Liver (tissue), 9 donors: ENCODE measurements around the gene HYAL3. TPM values are rescaled to one million over a fixed set of nuclear protein-coding genes. Genes with fewer than 3 reads are reported as not detected.

Experiments
- DNase-seq: peaks from one replicate; pipeline ENCODE4 v3.0.0-alpha.2; 2017; ENCODE audit warnings: low spot score
- H3K27ac ChIP-seq, 2 donors: one replicate each; pipeline ENCODE4 v1.7.0; 2013; ENCODE audit warnings: inconsistent platforms in 2 of 2, low read length in 2 of 2, control low read depth in 1 of 2, low read depth in 1 of 2, mild to moderate bottlenecking in 1 of 2
- H3K27me3 ChIP-seq, 4 donors: one replicate each; pipeline versions ENCODE4 v1.6.1 to v1.7.0; 2013; ENCODE audit warnings: low read length in 3 of 4, inconsistent platforms in 1 of 4, mild to moderate bottlenecking in 1 of 4, moderate library complexity in 1 of 4; ENCODE audit not compliant: control insufficient read depth in 4 of 4, insufficient read depth in 4 of 4
- H3K36me3 ChIP-seq, 4 donors: one replicate each; pipeline versions ENCODE4 v1.6.1 to v1.7.0; 2013; ENCODE audit warnings: low read length in 3 of 4, mild to moderate bottlenecking in 3 of 4, low read depth in 1 of 4, moderate library complexity in 1 of 4; ENCODE audit not compliant: control insufficient read depth in 4 of 4, insufficient read depth in 3 of 4
- H3K4me1 ChIP-seq, 4 donors: one replicate each; pipeline versions ENCODE4 v1.6.1 to v1.7.0; 2013; ENCODE audit warnings: low read length in 3 of 4, mild to moderate bottlenecking in 3 of 4, moderate library complexity in 1 of 4; ENCODE audit not compliant: control insufficient read depth in 4 of 4, insufficient read depth in 4 of 4
- H3K4me3 ChIP-seq, 3 donors: one replicate each; pipeline versions ENCODE4 v1.6.1 to v1.7.0; 2013; ENCODE audit warnings: low read length in 3 of 3, control low read depth in 1 of 3, low read depth in 1 of 3, mild to moderate bottlenecking in 1 of 3
- H3K9ac ChIP-seq, 2 donors: one replicate each; pipeline ENCODE4 v1.7.0; 2013; ENCODE audit warnings: low read length in 2 of 2, mild to moderate bottlenecking in 2 of 2, moderate library complexity in 2 of 2, control low read depth in 1 of 2, low read depth in 1 of 2
- H3K9me3 ChIP-seq, 4 donors: one replicate each; pipeline versions ENCODE4 v1.6.1 to v1.7.0; 2013; ENCODE audit warnings: low read length in 3 of 4; ENCODE audit not compliant: control insufficient read depth in 4 of 4
- EGR1 ChIP-seq, 2 donors: IDR thresholded peaks; 2 replicates each; pipeline ENCODE4 v1.6.1; 2016 to 2018; ENCODE audit warnings: antibody characterized with exemption in 2 of 2, low read depth in 2 of 2
- FOXA1 ChIP-seq: IDR thresholded peaks from 2 replicates; pipeline ENCODE4 v1.6.1; 2016; ENCODE audit warnings: antibody characterized with exemption
- FOXA2 ChIP-seq: IDR thresholded peaks from 2 replicates; pipeline ENCODE4 v1.6.1; 2016; ENCODE audit warnings: antibody characterized with exemption
- GABPA ChIP-seq, 2 donors: IDR thresholded peaks in 1 of 2; conservative IDR thresholded peaks in 1 of 2; 2 replicates each; pipeline ENCODE4 v1.6.1; 2016; ENCODE audit warnings: antibody characterized with exemption in 2 of 2, mild to moderate bottlenecking in 1 of 2, moderate library complexity in 1 of 2
- HNF4G ChIP-seq: IDR thresholded peaks from 2 replicates; pipeline ENCODE4 v1.6.1; 2016; ENCODE audit warnings: antibody characterized with exemption
- NR2F2 ChIP-seq: IDR thresholded peaks from 2 replicates; pipeline ENCODE4 v1.6.1; 2016; ENCODE audit warnings: antibody characterized with exemption
- RAD21 ChIP-seq, 2 donors: IDR thresholded peaks; 2 replicates each; pipeline ENCODE4 v1.6.1; 2016; ENCODE audit warnings: antibody characterized with exemption in 2 of 2, mild to moderate bottlenecking in 2 of 2
- RXRA ChIP-seq, 2 donors: IDR thresholded peaks; 2 replicates each; pipeline ENCODE4 v1.6.1; 2017 to 2018; ENCODE audit warnings: antibody characterized with exemption in 2 of 2, mild to moderate bottlenecking in 1 of 2
- SP1 ChIP-seq: IDR thresholded peaks from 2 replicates; pipeline ENCODE4 v1.6.1; 2018; ENCODE audit warnings: antibody characterized with exemption, mild to moderate bottlenecking
- TAF1 ChIP-seq: conservative IDR thresholded peaks from 2 replicates; pipeline ENCODE4 v1.6.1; 2016; ENCODE audit warnings: antibody characterized with exemption, mild to moderate bottlenecking
- YY1 ChIP-seq: IDR thresholded peaks from 2 replicates; pipeline ENCODE4 v1.6.1; 2016; ENCODE audit warnings: antibody characterized with exemption, mild to moderate bottlenecking
- WGBS: extraction: QIAGEN DNeasy Blood & Tissue Kit; methylation state at CpG from one replicate; pipeline ENCODE4 v1.1.7; 2013; 5-methylcytosine and 5-hydroxymethylcytosine counted together
- polyA plus RNA-seq, 2 donors: library from polyadenylated mRNA; stranded (reverse) in 1 of 2; unstranded in 1 of 2; fragments of 200-250 nt in 1 of 2; fragments of >200 nt in 1 of 2; fragmentation: Nextera tagmentation in 1 of 2; extraction: Ambion mirVana in 1 of 2; gene quantifications; one replicate each; pipeline versions ENCODE4 v1.2.1 to v1.2.3, GENCODE V29; 2013 to 2015
- total RNA-seq, 2 donors: library from RNA; depleted of rRNA; stranded (reverse); fragments of >200 nt; gene quantifications; one replicate each; pipeline ENCODE4 v1.2.3, GENCODE V29; 2014
- TF ChIP-seq, protein P1 (sequence below): fragments of 150-350 bp; IDR thresholded peaks from 2 replicates; pipeline ENCODE4 v1.5.1; 2017; ENCODE audit warnings: improper control_type of control experiment, low read depth, low read length; ENCODE audit not compliant: missing input control
- TF ChIP-seq, protein P2 (sequence below): IDR thresholded peaks from 2 replicates; pipeline ENCODE4 v1.6.1; 2016; ENCODE audit warnings: antibody characterized with exemption
- TF ChIP-seq, protein P3 (sequence below): IDR thresholded peaks from 2 replicates; pipeline ENCODE4 v1.6.1; 2016; ENCODE audit warnings: antibody characterized with exemption
- donor health status: healthy.
- donor health status: healthy.
- donor health status: healthy.
- donor health status: healthy.
- donor health status: healthy.

The HYAL3 gene
- total and polyA plus RNA-seq, 4 donors: 1.8 to 6.6 (median 2.0) TPM

DNA sequence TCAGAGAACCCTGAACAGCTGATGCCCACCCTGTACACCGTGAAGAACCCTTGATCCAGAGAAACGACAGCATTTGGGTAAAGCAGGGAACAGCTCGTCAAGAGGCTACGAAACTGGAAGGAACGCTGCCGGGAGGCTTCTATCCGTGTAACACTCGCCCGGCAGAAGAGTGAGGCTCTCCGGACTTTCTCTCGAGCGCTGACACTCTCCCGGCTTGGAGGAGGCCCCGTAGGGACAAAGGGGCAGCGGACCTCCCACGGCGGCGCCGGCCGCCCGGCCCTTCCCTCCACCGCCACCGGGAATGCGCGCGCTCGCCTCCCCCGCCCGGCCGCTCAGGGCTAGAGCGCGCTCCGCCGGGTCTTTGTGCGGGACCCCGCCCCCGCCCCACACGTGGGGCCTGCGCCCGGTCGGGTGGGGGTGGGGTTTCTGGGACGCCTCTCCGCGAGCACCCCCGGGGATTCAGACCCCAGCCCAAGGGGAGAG lies 21.7 kb upstream of the HYAL3 start:
- under 1% methylated on average over 45 of the region's 45 CpGs for WGBS
- peaks cover 0 to 14% (median 4%) of the 10 kb centered on the region in 4 donors for H3K36me3 ChIP-seq
- H3K27ac ChIP-seq: peak overlapping the region; percentile 98 to 99
- H3K9me3 ChIP-seq: no peaks in the 10 kb centered on the region
- peak; percentile 77 for DNase-seq
- H3K4me1 ChIP-seq: peaks cover 15 to 66% (median 53%) of the 10 kb centered on the region in 4 donors
- TF ChIP-seq GABPA (IDR thresholded peaks at IDR 0.05 in 1 of 2, conservative IDR thresholded peaks at IDR 0.05 in 1 of 2): no peak
- TF ChIP-seq, protein P1, sequence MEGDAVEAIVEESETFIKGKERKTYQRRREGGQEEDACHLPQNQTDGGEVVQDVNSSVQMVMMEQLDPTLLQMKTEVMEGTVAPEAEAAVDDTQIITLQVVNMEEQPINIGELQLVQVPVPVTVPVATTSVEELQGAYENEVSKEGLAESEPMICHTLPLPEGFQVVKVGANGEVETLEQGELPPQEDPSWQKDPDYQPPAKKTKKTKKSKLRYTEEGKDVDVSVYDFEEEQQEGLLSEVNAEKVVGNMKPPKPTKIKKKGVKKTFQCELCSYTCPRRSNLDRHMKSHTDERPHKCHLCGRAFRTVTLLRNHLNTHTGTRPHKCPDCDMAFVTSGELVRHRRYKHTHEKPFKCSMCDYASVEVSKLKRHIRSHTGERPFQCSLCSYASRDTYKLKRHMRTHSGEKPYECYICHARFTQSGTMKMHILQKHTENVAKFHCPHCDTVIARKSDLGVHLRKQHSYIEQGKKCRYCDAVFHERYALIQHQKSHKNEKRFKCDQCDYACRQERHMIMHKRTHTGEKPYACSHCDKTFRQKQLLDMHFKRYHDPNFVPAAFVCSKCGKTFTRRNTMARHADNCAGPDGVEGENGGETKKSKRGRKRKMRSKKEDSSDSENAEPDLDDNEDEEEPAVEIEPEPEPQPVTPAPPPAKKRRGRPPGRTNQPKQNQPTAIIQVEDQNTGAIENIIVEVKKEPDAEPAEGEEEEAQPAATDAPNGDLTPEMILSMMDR: peak; percentile 19
- H3K9ac ChIP-seq: peak overlapping the region; percentile 86 to 97
- H3K4me3 ChIP-seq: peak overlapping the region; percentile 81 to 96 (median 95)
- no peaks in the 10 kb centered on the region for H3K27me3 ChIP-seq

DNA sequence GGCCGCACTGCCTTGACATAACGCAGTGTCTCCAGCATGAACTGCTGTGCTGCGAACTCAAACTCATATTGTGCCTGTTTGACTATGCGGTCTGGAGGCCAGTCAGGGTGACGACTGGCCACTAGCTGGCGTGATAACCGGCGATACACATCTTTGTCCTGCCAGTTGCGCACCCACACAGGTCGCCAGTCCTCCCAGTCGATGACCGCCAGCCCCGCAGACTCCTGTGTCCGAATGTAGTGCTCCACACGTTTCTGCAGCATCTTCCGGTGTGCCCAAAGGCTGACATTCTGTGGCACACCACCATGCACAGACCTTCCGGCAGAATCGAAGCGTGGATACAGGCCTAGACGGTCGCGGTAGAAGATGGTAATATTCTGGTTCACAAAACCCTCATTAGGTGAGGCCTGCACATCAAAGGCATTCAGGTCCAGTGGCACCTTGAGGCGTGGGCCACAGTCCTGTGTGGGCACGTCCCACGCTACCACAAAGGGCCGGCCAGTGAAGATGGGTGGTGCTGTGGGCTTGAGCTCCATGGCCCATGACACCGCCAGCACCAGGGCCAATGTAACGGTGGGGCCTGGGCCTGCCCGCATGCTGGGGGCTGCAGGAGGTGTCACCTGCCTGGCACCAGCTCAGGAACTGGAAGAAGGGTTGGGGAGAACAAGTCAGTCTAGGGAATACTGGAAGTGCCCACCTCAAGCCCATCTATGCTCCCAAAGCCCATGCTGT lies 20.9 kb upstream of the HYAL3 start:
- TF ChIP-seq FOXA1 (no peak), SP1 (no peak), NR2F2 (no peak), TAF1 (no peak), EGR1 (IDR thresholded peaks at IDR 0.05; ENCODE audit: low read depth in 2 of 2) (no peak), YY1 (no peak), HNF4G (no peak), FOXA2 (no peak), RXRA (IDR thresholded peaks at IDR 0.05) (no peak), GABPA (IDR thresholded peaks at IDR 0.05 in 1 of 2, conservative IDR thresholded peaks at IDR 0.05 in 1 of 2) (no peak), RAD21 (IDR thresholded peaks at IDR 0.05) (no peak)
- TF ChIP-seq, protein P1: no peak
- TF ChIP-seq, protein P2, sequence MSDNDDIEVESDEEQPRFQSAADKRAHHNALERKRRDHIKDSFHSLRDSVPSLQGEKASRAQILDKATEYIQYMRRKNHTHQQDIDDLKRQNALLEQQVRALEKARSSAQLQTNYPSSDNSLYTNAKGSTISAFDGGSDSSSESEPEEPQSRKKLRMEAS: no peak
- TF ChIP-seq, protein P3, sequence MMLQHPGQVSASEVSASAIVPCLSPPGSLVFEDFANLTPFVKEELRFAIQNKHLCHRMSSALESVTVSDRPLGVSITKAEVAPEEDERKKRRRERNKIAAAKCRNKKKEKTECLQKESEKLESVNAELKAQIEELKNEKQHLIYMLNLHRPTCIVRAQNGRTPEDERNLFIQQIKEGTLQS: no peak
- peak overlapping the region; percentile 86 to 97 for H3K9ac ChIP-seq
- H3K4me3 ChIP-seq: peak overlapping the region; percentile 81 to 96 (median 95)
- no peaks in the 10 kb centered on the region for H3K27me3 ChIP-seq
- DNase-seq: no peak
- H3K27ac ChIP-seq: peak overlapping the region; percentile 98 to 99
- no peaks in the 10 kb centered on the region for H3K9me3 ChIP-seq
- WGBS: 80% methylated on average over 29 of the region's 29 CpGs
- H3K36me3 ChIP-seq: peaks cover 0 to 10% (median 2%) of the 10 kb centered on the region in 4 donors
- peaks cover 15 to 62% (median 53%) of the 10 kb centered on the region in 4 donors for H3K4me1 ChIP-seq
